Left forelimb (tissue), 1 donor: ENCODE results near the gene ARHGEF1.

ENCODE experiments used
- DNase-seq: peaks from one replicate; pipeline ENCODE4 v3.0.0-alpha.2; 2018; ENCODE audit warnings: low spot score

Gene ARHGEF1

DNA sequence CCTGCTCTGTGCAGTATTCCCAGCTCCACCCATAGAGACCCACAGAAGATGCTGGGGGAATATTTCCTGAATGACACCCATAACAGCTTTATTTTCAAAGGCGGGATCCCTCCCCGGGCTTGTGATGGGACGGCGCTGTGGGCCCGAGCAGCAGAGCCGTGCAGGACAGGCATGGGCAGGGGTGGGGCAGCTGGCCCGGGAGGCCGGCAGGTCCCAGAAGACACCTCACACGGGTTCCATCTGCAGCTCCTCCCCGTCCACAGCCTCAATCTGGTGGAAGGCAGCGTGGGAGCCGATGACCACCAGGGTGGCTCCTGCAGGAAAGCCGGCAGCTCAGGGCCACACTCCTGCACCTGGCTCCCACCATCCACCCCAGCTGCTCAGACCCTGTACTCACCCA is 73.6 kb downstream of the ARHGEF1 start:
- no peak for DNase-seq
